Keratinocyte (primary cell): ENCODE measurements around the gene UCN3. TPM values are rescaled to one million over a fixed set of nuclear protein-coding genes. Genes with fewer than 3 reads are reported as not detected.

Experiments used
- DNase-seq: peaks from one replicate; pipeline ENCODE4 v3.0.0-alpha.2; 2011; ENCODE audit warnings: low read depth, missing footprints, low spot score
- FAIRE-seq: peaks from 2 replicates; lab custom pipeline; 2011; peaks lifted over from hg19 to GRCh38; lab: Jason Lieb, UNC
- H2AFZ ChIP-seq: 2 replicates; pipeline ENCODE4 v1.6.0; 2012; ENCODE audit warnings: low read length, control low read depth, inconsistent platforms; ENCODE audit not compliant: control insufficient read depth
- H3K27ac ChIP-seq: 2 replicates; pipeline ENCODE4 v1.5.1; 2011; ENCODE audit warnings: low read length; ENCODE audit not compliant: control insufficient read depth, insufficient read depth
- H3K27me3 ChIP-seq: 3 replicates; pipeline ENCODE4 v1.6.0; 2011; ENCODE audit warnings: low read length; ENCODE audit not compliant: control insufficient read depth, insufficient read depth; ENCODE audit errors: extremely low read depth
- H3K36me3 ChIP-seq, 2 experiments: 2 replicates in 1 of 2; 3 replicates in 1 of 2; pipeline ENCODE4 v1.5.1; 2011; ENCODE audit warnings: low read length in 2 of 2, mild to moderate bottlenecking in 1 of 2; ENCODE audit not compliant: control insufficient read depth in 2 of 2, insufficient read depth in 2 of 2; ENCODE audit errors: extremely low read depth in 1 of 2
- H3K4me1 ChIP-seq: 3 replicates; pipeline ENCODE4 v1.5.1; 2011; ENCODE audit warnings: low read length; ENCODE audit not compliant: control insufficient read depth, insufficient read depth; ENCODE audit errors: extremely low read depth
- H3K4me2 ChIP-seq: 3 replicates; pipeline ENCODE4 v1.6.0; 2011; ENCODE audit warnings: low read depth, low read length; ENCODE audit not compliant: control insufficient read depth, insufficient read depth; ENCODE audit errors: extremely low read depth
- H3K4me3 ChIP-seq, 3 experiments: fragments of 200-600 bp in 1 of 3; sonication (generic) in 1 of 3; 2 replicates in 2 of 3; 3 replicates in 1 of 3; pipeline ENCODE4 v1.5.1; 2011 to 2016; ENCODE audit warnings: low read length in 3 of 3, mild to moderate bottlenecking in 3 of 3, control low read depth in 2 of 3, inconsistent platforms in 1 of 3, low read depth in 1 of 3, mixed read lengths in 1 of 3, mixed run types in 1 of 3, moderate library complexity in 1 of 3; ENCODE audit not compliant: control insufficient read depth in 2 of 3, insufficient read depth in 2 of 3; ENCODE audit errors: extremely low read depth in 1 of 3
- H3K79me2 ChIP-seq: 2 replicates; pipeline ENCODE4 v1.6.0; 2012; ENCODE audit warnings: low read length; ENCODE audit not compliant: control insufficient read depth, insufficient read depth
- H3K9ac ChIP-seq: 3 replicates; pipeline ENCODE4 v1.6.0; 2011; ENCODE audit warnings: low read length; ENCODE audit not compliant: control insufficient read depth, insufficient read depth; ENCODE audit errors: extremely low read depth
- H3K9me1 ChIP-seq: 3 replicates; pipeline ENCODE4 v1.6.0; 2011; ENCODE audit warnings: low read length; ENCODE audit not compliant: control insufficient read depth, insufficient read depth; ENCODE audit errors: extremely low read depth
- H3K9me3 ChIP-seq: 2 replicates; pipeline ENCODE4 v1.5.1; 2012; ENCODE audit warnings: low read depth, low read length; ENCODE audit not compliant: control insufficient read depth
- H4K20me1 ChIP-seq: 3 replicates; pipeline ENCODE4 v1.6.0; 2011; ENCODE audit warnings: low read length; ENCODE audit not compliant: control insufficient read depth, insufficient read depth; ENCODE audit errors: extremely low read depth
- CTCF ChIP-seq, 3 experiments: IDR thresholded peaks in 1 of 3; conservative IDR thresholded peaks in 1 of 3; optimal IDR thresholded peaks in 1 of 3; 2 replicates in 2 of 3; 3 replicates in 1 of 3; pipeline versions ENCODE3 to v1.5.1; 2011; ENCODE audit warnings: low read length in 3 of 3, mild to moderate bottlenecking in 3 of 3, moderate library complexity in 2 of 3, control low read depth in 1 of 3, inconsistent platforms in 1 of 3; ENCODE audit not compliant: insufficient read depth in 2 of 3; ENCODE audit errors: extremely low read depth in 1 of 3
- EZH2 ChIP-seq: IDR thresholded peaks from one replicate; pipeline ENCODE4 v1.6.1; 2012; ENCODE audit warnings: inconsistent platforms, mild to moderate bottlenecking, low read length, moderate library complexity
- dilution Hi-C: fragments of 300-500 bp; cut with MboI; formaldehyde crosslinking; loops from one replicate; pipeline ENCODE4 v1.7.0; 2020; ENCODE audit warnings: low sequenced_read_pairs; ENCODE audit not compliant: extremely low pct_ligation_motif_present
- polyA plus RNA-seq, 5 experiments: library from polyadenylated mRNA; depleted of rRNA in 3 of 5; stranded (reverse) in 3 of 5; stranded (forward) in 1 of 5; unstranded in 1 of 5; fragments of >200 nt; gene quantifications; 1 replicate in 1 of 5; 2 replicates in 3 of 5; 3 replicates in 1 of 5; pipeline versions ENCODE4 v1.2.1 to v1.2.3, GENCODE V29; 2011 to 2012; ENCODE audit warnings: missing spikeins in 2 of 5, low read depth in 1 of 5, low replicate concordance in 1 of 5

UCN3 gene
- polyA plus RNA-seq, 1 donor (not counting 4 experiments of a cell fraction or from before 2014, with no cell fraction given) = not detected

DNA sequence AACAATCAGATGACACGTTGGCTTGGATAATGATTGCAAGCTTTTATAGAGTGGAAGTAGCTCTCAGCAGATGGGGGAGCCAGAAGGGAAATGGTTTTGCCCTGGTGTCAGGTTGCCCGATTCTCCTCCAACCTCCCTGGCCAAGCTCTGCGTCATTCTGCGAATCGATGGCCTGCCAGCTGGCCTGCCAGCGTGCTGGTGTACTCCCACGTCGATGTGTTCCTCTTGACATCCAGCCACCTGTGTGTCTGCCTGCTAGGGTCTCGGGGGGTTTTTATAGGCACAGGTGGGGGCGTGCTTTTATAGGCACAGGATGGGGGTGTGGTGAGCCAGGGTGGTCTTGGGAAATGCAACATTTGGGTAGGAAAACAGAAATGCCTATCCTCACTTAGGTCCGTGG, 52.2 kb downstream of the UCN3 start:
- H3K9ac ChIP-seq = no peak overlapping the region
- H3K27ac ChIP-seq = no peak overlapping the region
- no peaks in the 10 kb centered on the region for H4K20me1 ChIP-seq
- H3K36me3 ChIP-seq = no peaks in the 10 kb centered on the region
- no peak for FAIRE-seq
- no peak overlapping the region for H2AFZ ChIP-seq
- no peak overlapping the region for H3K4me2 ChIP-seq
- H3K4me3 ChIP-seq = no peak overlapping the region
- dilution Hi-C loops = no loop called here
- H3K9me3 ChIP-seq = no peaks in the 10 kb centered on the region
- H3K27me3 ChIP-seq = no peaks in the 10 kb centered on the region
- DNase-seq = no peak
- no peaks in the 10 kb centered on the region for H3K9me1 ChIP-seq
- TF ChIP-seq CTCF (optimal IDR thresholded peaks at IDR 0.05 in 1 of 3, IDR thresholded peaks at IDR 0.05 in 1 of 3, conservative IDR thresholded peaks at IDR 0.05 in 1 of 3; ENCODE audit: extremely low read depth in 1 of 3, insufficient read depth in 2 of 3, low read length in 3 of 3) = no peak
- no peak for TF ChIP-seq EZH2
- peaks cover 90% of the 10 kb centered on the region for H3K79me2 ChIP-seq
- peaks cover 17% of the 10 kb centered on the region for H3K4me1 ChIP-seq

DNA sequence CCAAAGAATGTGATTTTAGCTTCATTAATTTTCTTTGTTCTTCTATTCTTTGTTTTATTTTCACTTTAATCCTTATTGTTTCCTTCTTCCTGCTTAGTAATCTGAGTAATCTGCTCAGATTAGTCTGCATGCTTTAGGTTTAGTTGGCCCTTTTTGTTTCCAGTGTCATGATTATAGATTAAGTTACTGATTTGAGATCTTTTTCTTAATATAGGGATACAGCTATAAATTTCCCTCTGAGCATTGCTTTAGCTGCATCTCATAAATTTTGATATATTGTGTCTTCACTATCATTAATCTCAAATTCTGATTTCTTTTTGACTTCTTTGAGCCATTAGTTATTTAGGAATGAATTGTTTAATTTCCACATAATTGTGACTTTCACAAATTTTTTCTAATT, 53.8 kb downstream of the UCN3 start:
- Histone ChIP-seq H2AFZ (no peak overlapping the region), H3K4me3 (no peak overlapping the region), H3K36me3 (no peaks in the 10 kb centered on the region), H3K79me2 (peaks cover 95% of the 10 kb centered on the region), H3K9me3 (no peaks in the 10 kb centered on the region), H3K27me3 (no peaks in the 10 kb centered on the region), H3K4me1 (peaks cover 11% of the 10 kb centered on the region), H4K20me1 (no peaks in the 10 kb centered on the region), H3K9ac (no peak overlapping the region), H3K9me1 (no peaks in the 10 kb centered on the region), H3K27ac (no peak overlapping the region), H3K4me2 (no peak overlapping the region)
- no peak for FAIRE-seq
- TF ChIP-seq EZH2 = no peak
- no peak for DNase-seq
- dilution Hi-C loops = no loop called here

DNA sequence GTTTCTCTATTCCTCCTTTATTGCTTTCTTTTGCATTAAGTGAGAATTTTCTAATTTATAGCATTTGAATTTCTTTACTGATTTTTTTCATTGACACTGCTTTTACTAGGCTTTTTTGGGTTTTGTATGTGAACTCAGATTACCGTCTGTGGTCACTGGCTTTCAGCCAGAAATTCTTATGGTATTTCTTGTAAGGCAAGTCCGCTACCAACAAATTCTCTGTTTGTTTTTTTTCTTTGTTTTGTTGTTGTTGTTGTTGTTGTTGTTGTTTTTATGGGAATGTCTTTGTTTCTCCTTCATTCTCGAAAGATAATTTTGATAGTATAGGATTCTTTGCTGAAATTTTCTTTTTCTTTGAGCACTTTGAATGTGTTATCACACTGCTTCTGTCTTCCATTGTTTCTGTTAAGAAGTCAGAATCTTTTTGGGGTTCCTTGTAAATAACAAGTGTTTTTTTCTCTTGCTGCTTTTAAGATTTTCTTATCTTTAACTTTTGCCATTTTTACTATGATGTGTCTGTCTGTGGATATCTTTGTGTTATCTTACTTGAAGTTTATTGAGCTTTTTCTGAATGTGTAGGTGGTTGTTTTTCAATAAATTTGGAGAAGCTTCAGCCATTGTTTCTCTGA, 54.8 kb downstream of the UCN3 start:
- TF ChIP-seq EZH2 = no peak
- no peak for TF ChIP-seq CTCF (optimal IDR thresholded peaks at IDR 0.05 in 1 of 3, IDR thresholded peaks at IDR 0.05 in 1 of 3, conservative IDR thresholded peaks at IDR 0.05 in 1 of 3; ENCODE audit: extremely low read depth in 1 of 3, insufficient read depth in 2 of 3, low read length in 3 of 3)
- H3K27me3 ChIP-seq = no peaks in the 10 kb centered on the region
- no peak for DNase-seq
- dilution Hi-C loops = no loop called here
- H3K9ac ChIP-seq = no peak overlapping the region
- no peak overlapping the region for H3K27ac ChIP-seq
- H3K4me1 ChIP-seq = peaks cover 3% of the 10 kb centered on the region
- H3K9me3 ChIP-seq = no peaks in the 10 kb centered on the region
- H3K9me1 ChIP-seq = no peaks in the 10 kb centered on the region
- no peaks in the 10 kb centered on the region for H4K20me1 ChIP-seq
- no peaks in the 10 kb centered on the region for H3K36me3 ChIP-seq
- no peak overlapping the region for H2AFZ ChIP-seq
- no peak for FAIRE-seq
- peaks cover 95% of the 10 kb centered on the region for H3K79me2 ChIP-seq
- H3K4me2 ChIP-seq = no peak overlapping the region
- no peak overlapping the region for H3K4me3 ChIP-seq
